Prostate gland (tissue), 2 donors: ENCODE measurements around the gene ULK3. TPM values are rescaled to one million over a fixed set of nuclear protein-coding genes. Genes with fewer than 3 reads are reported as not detected.

ENCODE experiments used
- DNase-seq: peaks from one replicate; pipeline ENCODE4 v3.0.0-alpha.2; 2019; ENCODE audit warnings: low spot score
- H3K27ac ChIP-seq, 2 donors: fragments of 200-600 bp; sonication (generic); 2 replicates each; pipeline ENCODE4 v1.5.1; 2017 to 2019
- H3K27me3 ChIP-seq: fragments of 200-600 bp; sonication (generic); replicated peaks from 2 replicates; pipeline ENCODE4 v1.5.1; 2019; ENCODE audit not compliant: insufficient read depth
- H3K36me3 ChIP-seq, 2 donors: fragments of 200-600 bp; sonication (generic); 1 replicate in 1 of 2; 2 replicates in 1 of 2; pipeline versions ENCODE4 v1.5.1 to v1.8.1; 2017 to 2019
- H3K4me1 ChIP-seq: fragments of 200-600 bp; sonication (generic); replicated peaks from 2 replicates; pipeline ENCODE4 v1.5.1; 2019
- H3K4me3 ChIP-seq, 2 donors: fragments of 200-600 bp; sonication (generic); 2 replicates each; pipeline ENCODE4 v1.5.1; 2017 to 2019
- H3K9me3 ChIP-seq: fragments of 200-600 bp; sonication (generic); 2 replicates; pipeline ENCODE4 v1.5.1; 2017
- CTCF ChIP-seq, 4 experiments: fragments of 200-600 bp in 2 of 4; fragments of 450-650 bp in 2 of 4; sonication (generic) in 2 of 4; IDR thresholded peaks; 1 replicate in 3 of 4; 2 replicates in 1 of 4; pipeline ENCODE4 v1.5.1; 2016 to 2019; ENCODE audit warnings: antibody characterized with exemption in 4 of 4, mild to moderate bottlenecking in 2 of 4, moderate library complexity in 2 of 4
- POLR2A ChIP-seq: fragments of 450-650 bp; IDR thresholded peaks from one replicate; pipeline ENCODE4 v1.6.1; 2016; ENCODE audit warnings: antibody characterized with exemption, mild to moderate bottlenecking
- POLR2AphosphoS5 ChIP-seq: sonication (generic); formaldehyde crosslinking; IDR thresholded peaks from one replicate; pipeline ENCODE4 v1.6.1; 2017; ENCODE audit warnings: antibody characterized with exemption
- WGBS: methylation state at CpG from one replicate; pipeline ENCODE4 v1.1.5; 2018; 5-methylcytosine and 5-hydroxymethylcytosine counted together
- intact Hi-C: fragments of 100-400 bp; cut with DNase I; formaldehyde crosslinking; loops from one replicate; pipeline ENCODE4 v1.14.2; 2022
- total RNA-seq, 2 donors: library from RNA; depleted of rRNA; stranded (reverse); fragments of >200 nt; gene quantifications; one replicate each; pipeline ENCODE4 v1.1.0, GENCODE V29; 2016

Gene ULK3
- total RNA-seq, 2 donors from 2014 or later: 44.6 to 98.5 TPM

- H3K27ac ChIP-seq: peak overlapping the region; percentile 77 to 83
- TF ChIP-seq CTCF (IDR thresholded peaks at IDR 0.05) (peak; percentile 94 to 99 (median 96)), POLR2A (no peak), POLR2AphosphoS5 (peak; percentile 46)
These were observed 42.9 kb downstream of the ULK3 start for GRCh38 chr15:74799856-74800558.

GRCh38 chr15:74799255-74799855 is 43.6 kb downstream of the ULK3 start:
- Histone ChIP-seq H3K4me1 (peaks cover 19% of the 10 kb centered on the region), H3K4me3 (no peak overlapping the region), H3K36me3 (peaks cover 4 to 8% of the 10 kb centered on the region in 2 donors), H3K9me3 (no peaks in the 10 kb centered on the region), H3K27ac (peak overlapping the region; percentile 77 to 83), H3K27me3 (no peaks in the 10 kb centered on the region)
- TF ChIP-seq POLR2AphosphoS5: no peak
- DNase-seq: no peak
- 83% methylated on average over 16 of the region's 16 CpGs for WGBS
- intact Hi-C loops: no loop called here

More at GRCh38 chr15:74799856-74800558, 42.9 kb downstream of the ULK3 start:
- no peak overlapping the region for H3K4me3 ChIP-seq
- H3K4me1 ChIP-seq: peaks cover 19% of the 10 kb centered on the region
- peaks cover 4 to 8% of the 10 kb centered on the region in 2 donors for H3K36me3 ChIP-seq
- intact Hi-C loops: no loop called here
- DNase-seq: peak; percentile 69
- H3K27me3 ChIP-seq: no peaks in the 10 kb centered on the region
- WGBS: 34% methylated on average over 18 of the region's 18 CpGs
- H3K9me3 ChIP-seq: no peaks in the 10 kb centered on the region

GRCh38 chr15:74798388-74799254 is 44.3 kb downstream of the ULK3 start:
- no peak overlapping the region for H3K4me3 ChIP-seq
- peak; percentile 83 for DNase-seq

GRCh38 chr15:74795966-74796625 is 46.9 kb downstream of the ULK3 start:
- intact Hi-C loops: no loop called here
- TF ChIP-seq CTCF (IDR thresholded peaks at IDR 0.05) (no peak), POLR2A (no peak), POLR2AphosphoS5 (no peak)
- DNase-seq: no peak
- Histone ChIP-seq H3K27me3 (no peaks in the 10 kb centered on the region), H3K4me1 (peaks cover 19% of the 10 kb centered on the region), H3K9me3 (no peaks in the 10 kb centered on the region), H3K36me3 (peaks cover 0 to 7% of the 10 kb centered on the region in 2 donors), H3K27ac (no peak overlapping the region), H3K4me3 (no peak overlapping the region)
- 89% methylated on average over 14 of the region's 14 CpGs for WGBS

More at GRCh38 chr15:74798388-74799254, 44.3 kb downstream of the ULK3 start:
- peak overlapping the region; percentile 77 to 83 for H3K27ac ChIP-seq
- peak; percentile 23 to 77 (median 47) for TF ChIP-seq CTCF (IDR thresholded peaks at IDR 0.05)
- TF ChIP-seq POLR2A: no peak
- TF ChIP-seq POLR2AphosphoS5: peak; percentile 89
- H3K27me3 ChIP-seq: no peaks in the 10 kb centered on the region
- 75% methylated on average over 22 of the region's 25 CpGs for WGBS
- peaks cover 4 to 8% of the 10 kb centered on the region in 2 donors for H3K36me3 ChIP-seq
- intact Hi-C loops: no loop called here
- H3K4me1 ChIP-seq: peaks cover 19% of the 10 kb centered on the region
- no peaks in the 10 kb centered on the region for H3K9me3 ChIP-seq

GRCh38 chr15:74794970-74795349 is 48.0 kb downstream of the ULK3 start:
- Histone ChIP-seq H3K27me3 (no peaks in the 10 kb centered on the region), H3K4me3 (no peak overlapping the region), H3K36me3 (no peaks in the 10 kb centered on the region), H3K9me3 (no peaks in the 10 kb centered on the region), H3K27ac (no peak overlapping the region), H3K4me1 (peaks cover 19% of the 10 kb centered on the region)
- WGBS: 97% methylated on average over 9 of the region's 9 CpGs
- intact Hi-C loops: no loop called here
- TF ChIP-seq CTCF (IDR thresholded peaks at IDR 0.05): no peak
- TF ChIP-seq POLR2A: no peak
- no peak for DNase-seq
